GM12878 (cell line): ENCODE data around the gene MGRN1. TPM values are rescaled to one million over a fixed set of nuclear protein-coding genes. Genes with fewer than 3 reads are reported as not detected.

Experiments used
- ATAC-seq: fragments of 200-7000 bp; cut with Tn5 transposase; 3 replicates; pipeline ENCODE4 v1.9.1; 2020; ENCODE audit warnings: mild to moderate bottlenecking, moderate library complexity
- BruUV-seq: library from RNA; stranded (reverse); fragments of 400-500 nt; replicated peaks from 2 replicates; lab custom pipeline; 2021; lab: Mats Ljungman, UMichigan
- CTCF ChIA-PET: fragments of 300-600 bp; sonication (Branson Sonifier 250); formaldehyde crosslinking; extraction: SDS; loops from one replicate; lab custom pipeline; 2021; ENCODE audit warnings: inconsistent platforms; lab: Yijun Ruan, JAX
- POLR2A ChIA-PET: fragments of 350-600 bp; formaldehyde crosslinking; extraction: SDS; loops from one replicate; lab custom pipeline; 2021; ENCODE audit warnings: inconsistent platforms; lab: Charles Lee
- RAD21 ChIA-PET: fragments of 300-600 bp; sonication (Branson Sonifier 250); formaldehyde crosslinking; loops from one replicate; lab custom pipeline; 2023; ENCODE audit warnings: antibody characterized with exemption; ENCODE audit not compliant: unreplicated experiment; lab: Charles Lee
- SMC1A ChIA-PET: fragments of 300-600 bp; sonication (Branson Sonifier 250); formaldehyde crosslinking; loops from one replicate; lab custom pipeline; 2023; ENCODE audit not compliant: unreplicated experiment, uncharacterized antibody; lab: Charles Lee
- DNase-seq: peaks from one replicate; pipeline ENCODE4 v3.0.0-alpha.2; 2011; ENCODE audit warnings: low read depth, low spot score
- FAIRE-seq: peaks from 3 replicates; lab custom pipeline; 2011; peaks lifted over from hg19 to GRCh38; lab: Jason Lieb, UNC
- H2AFZ ChIP-seq: 2 replicates; pipeline ENCODE4 v1.6.0; 2011; ENCODE audit warnings: low read depth, low read length, control low read depth; ENCODE audit not compliant: control insufficient read depth
- H3K27ac ChIP-seq: 2 replicates; pipeline ENCODE4 v1.5.1; 2011; ENCODE audit warnings: control low read depth; ENCODE audit not compliant: control insufficient read depth, insufficient read depth
- H3K27me3 ChIP-seq, 2 experiments: replicated peaks in 1 of 2; 2 replicates each; pipeline versions ENCODE4 v1.6.0 to v1.6.1; 2011; ENCODE audit warnings: low read length in 1 of 2; ENCODE audit not compliant: control insufficient read depth in 2 of 2, insufficient read depth in 2 of 2
- H3K36me3 ChIP-seq, 2 experiments: 2 replicates each; pipeline ENCODE4 v1.5.1; 2011; ENCODE audit warnings: low read length in 1 of 2; ENCODE audit not compliant: control insufficient read depth in 2 of 2, insufficient read depth in 2 of 2
- H3K4me1 ChIP-seq: 2 replicates; pipeline ENCODE4 v1.6.1; 2011; ENCODE audit warnings: mild to moderate bottlenecking, low read length, moderate library complexity, mixed read lengths; ENCODE audit not compliant: control insufficient read depth, insufficient read depth
- H3K4me2 ChIP-seq: 2 replicates; pipeline ENCODE4 v1.6.0; 2011; ENCODE audit warnings: control low read depth; ENCODE audit not compliant: control insufficient read depth, insufficient read depth
- H3K4me3 ChIP-seq: fragments of 200-600 bp; sonication (generic); 2 replicates; pipeline ENCODE4 v1.5.1; 2016
- H3K79me2 ChIP-seq: 2 replicates; pipeline ENCODE4 v1.6.0; 2011; ENCODE audit warnings: low read length; ENCODE audit not compliant: control insufficient read depth, insufficient read depth
- H3K9ac ChIP-seq: 2 replicates; pipeline ENCODE4 v1.8.0; 2011; ENCODE audit warnings: low read length, control low read depth, mixed read lengths; ENCODE audit not compliant: control insufficient read depth, insufficient read depth
- H3K9me3 ChIP-seq: replicated peaks from 3 replicates; pipeline ENCODE4 v1.5.1; 2011; ENCODE audit warnings: mild to moderate bottlenecking, low read length; ENCODE audit not compliant: control insufficient read depth, insufficient read depth
- H4K20me1 ChIP-seq: 2 replicates; pipeline ENCODE4 v1.6.0; 2011; ENCODE audit not compliant: control insufficient read depth, insufficient read depth
- ATF3 ChIP-seq: IDR thresholded peaks from 2 replicates; pipeline ENCODE4 v1.6.1; 2011; ENCODE audit warnings: low read depth, mild to moderate bottlenecking, low read length, moderate library complexity, borderline replicate concordance; ENCODE audit errors: extremely low read depth
- CBX3 ChIP-seq: fragments of 200-600 bp; sonication (generic); IDR thresholded peaks from 2 replicates; pipeline ENCODE4 v1.6.1; 2016; ENCODE audit warnings: low read depth, borderline replicate concordance
- CREB1 ChIP-seq: IDR thresholded peaks from 2 replicates; pipeline ENCODE4 v1.6.1; 2012; ENCODE audit warnings: low read depth, mild to moderate bottlenecking, inconsistent platforms
- FOS ChIP-seq: IDR thresholded peaks from 3 replicates; pipeline ENCODE4 v1.6.1; 2011; ENCODE audit warnings: borderline replicate concordance; ENCODE audit not compliant: insufficient read length; ENCODE audit errors: extremely low read depth
- GATAD2B ChIP-seq: fragments of 450-650 bp; conservative IDR thresholded peaks from 2 replicates; pipeline ENCODE4 v1.6.1; 2017; ENCODE audit warnings: low read depth, mild to moderate bottlenecking, moderate library complexity
- HDGF ChIP-seq: fragments of 450-650 bp; IDR thresholded peaks from 2 replicates; pipeline ENCODE4 v1.6.1; 2016; ENCODE audit warnings: antibody characterized with exemption
- JUND ChIP-seq: IDR thresholded peaks from 2 replicates; pipeline ENCODE4 v1.6.1; 2012; ENCODE audit warnings: low read depth, mild to moderate bottlenecking, low read length, improper control_type of control experiment, moderate library complexity
- NFYA ChIP-seq: IDR thresholded peaks from 2 replicates; pipeline ENCODE4 v1.6.1; 2011; ENCODE audit warnings: low read depth, mild to moderate bottlenecking, low read length, improper control_type of control experiment, borderline replicate concordance
- RCOR1 ChIP-seq: conservative IDR thresholded peaks from 2 replicates; pipeline ENCODE4 v1.6.1; 2012; ENCODE audit warnings: low read depth, low read length, improper control_type of control experiment
- SIN3A ChIP-seq: IDR thresholded peaks from 2 replicates; pipeline ENCODE4 v1.6.1; 2012; ENCODE audit warnings: low read depth, low read length, improper control_type of control experiment
- SUZ12 ChIP-seq: fragments of 200-600 bp; sonication (generic); IDR thresholded peaks from one replicate; pipeline ENCODE4 v1.6.1; 2018; ENCODE audit warnings: antibody characterized with exemption, mild to moderate bottlenecking; ENCODE audit not compliant: unreplicated experiment
- YY1 ChIP-seq: IDR thresholded peaks from 2 replicates; pipeline ENCODE4 v1.6.1; 2011; ENCODE audit warnings: low read depth, mild to moderate bottlenecking, low read length
- ZNF217 ChIP-seq: fragments of 450-650 bp; IDR thresholded peaks from 2 replicates; pipeline ENCODE4 v1.6.1; 2017; ENCODE audit warnings: antibody characterized with exemption, mild to moderate bottlenecking
- ZNF592 ChIP-seq: fragments of 450-650 bp; IDR thresholded peaks from 2 replicates; pipeline ENCODE4 v1.6.1; 2017; ENCODE audit warnings: mild to moderate bottlenecking, moderate library complexity
- WGBS: methylation state at CpG from one replicate; pipeline ENCODE4 v1.1.6; 2016; ENCODE audit warnings: low lambda C conversion rate; ENCODE audit not compliant: insufficient replicate concordance, insufficient coverage; ENCODE audit errors: missing lambda C conversion rate; 5-methylcytosine and 5-hydroxymethylcytosine counted together
- in situ Hi-C: fragments of 300-500 bp; cut with MboI; formaldehyde crosslinking; loops from 9 replicates; pipeline ENCODE4 v1.14.3; 2018; ENCODE audit warnings: mixed read lengths
- intact Hi-C: fragments of 100-400 bp; cut with micrococcal nuclease; formaldehyde crosslinking; loops from one replicate; pipeline ENCODE4 v1.14.2; 2022; ENCODE audit not compliant: unreplicated experiment
- polyA plus RNA-seq, 11 experiments: library from polyadenylated mRNA; depleted of rRNA in 4 of 11; unstranded in 6 of 11; stranded (reverse) in 5 of 11; fragments of >200 nt; fragmentation: Nextera tagmentation in 4 of 11; fragmentation: Illumina TruSeq in 1 of 11; extraction: Ambion mirVana in 4 of 11; extraction: Trizol in 1 of 11; gene quantifications; 1 replicate in 1 of 11; 2 replicates in 10 of 11; pipeline versions ENCODE4 v1.2.1 to v1.2.3, GENCODE V29; 2011 to 2016; ENCODE audit warnings: inconsistent platforms in 2 of 11, missing spikeins in 2 of 11, low read depth in 1 of 11
- total RNA-seq, 4 experiments: library from RNA; depleted of rRNA in 3 of 4; stranded (reverse); fragments of >200 nt in 3 of 4; fragmentation: Illumina TruSeq in 1 of 4; extraction: Trizol in 1 of 4; gene quantifications; 2 replicates each; pipeline versions ENCODE4 v1.2.1 to v1.2.3, GENCODE V29; 2013 to 2021
- TF ChIP-seq, protein P1 (sequence below): fragments of 450-650 bp; formaldehyde crosslinking; IDR thresholded peaks from 2 replicates; pipeline ENCODE4 v1.5.0; 2022; ENCODE audit warnings: mild to moderate bottlenecking, missing genetic modification characterization

The MGRN1 gene
- total and polyA plus RNA-seq, 10 of the 15 experiments (the other 5 are each of a cell fraction or from before 2014, with no cell fraction given), result 0.35 to 86.7 (median 14.6) TPM

DNA sequence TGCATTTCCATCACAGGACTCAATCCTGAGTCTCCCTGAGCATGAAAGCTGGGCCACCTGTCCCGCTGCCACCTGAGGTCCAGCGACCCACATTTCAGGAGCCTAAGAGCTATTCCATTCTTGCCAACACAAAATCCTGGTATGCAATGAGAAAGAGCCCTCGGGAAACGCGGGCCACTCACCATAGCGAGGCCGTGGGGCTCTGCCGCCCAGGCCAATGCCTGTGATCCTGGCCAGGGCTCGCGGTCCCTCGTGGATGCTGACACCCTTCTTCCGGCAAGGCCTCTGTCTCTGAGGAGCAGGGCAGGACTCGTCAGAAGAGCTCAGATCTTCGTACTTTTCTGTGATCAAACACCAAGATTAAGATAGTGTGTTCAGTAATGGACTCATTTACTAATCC is 80.3 kb downstream of the MGRN1 start (continued):
- no peak for TF ChIP-seq ZNF592
- no peak for TF ChIP-seq YY1
- no peak for TF ChIP-seq ZNF217

DNA sequence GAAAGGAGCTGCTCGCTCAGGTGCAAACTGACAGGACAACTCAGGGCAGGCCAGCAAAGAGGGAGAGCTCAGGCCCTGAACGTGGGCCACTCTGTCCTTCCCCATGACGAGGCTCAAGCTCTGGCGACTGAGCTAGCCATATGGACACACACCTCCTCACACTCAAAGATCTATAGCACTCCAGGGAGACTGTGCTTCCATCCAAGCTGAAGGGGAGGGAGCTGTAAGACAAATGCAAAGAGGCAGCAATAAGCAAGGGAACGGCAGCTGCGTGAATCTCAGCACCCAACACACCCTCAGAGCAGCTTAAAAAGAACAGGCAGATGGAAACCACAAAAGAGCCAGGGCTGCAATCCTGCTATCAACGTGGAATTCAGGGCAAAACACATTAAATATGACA is 82.2 kb downstream of the MGRN1 start:
- H3K4me1 ChIP-seq, result no peaks in the 10 kb centered on the region
- TF ChIP-seq, protein P1, sequence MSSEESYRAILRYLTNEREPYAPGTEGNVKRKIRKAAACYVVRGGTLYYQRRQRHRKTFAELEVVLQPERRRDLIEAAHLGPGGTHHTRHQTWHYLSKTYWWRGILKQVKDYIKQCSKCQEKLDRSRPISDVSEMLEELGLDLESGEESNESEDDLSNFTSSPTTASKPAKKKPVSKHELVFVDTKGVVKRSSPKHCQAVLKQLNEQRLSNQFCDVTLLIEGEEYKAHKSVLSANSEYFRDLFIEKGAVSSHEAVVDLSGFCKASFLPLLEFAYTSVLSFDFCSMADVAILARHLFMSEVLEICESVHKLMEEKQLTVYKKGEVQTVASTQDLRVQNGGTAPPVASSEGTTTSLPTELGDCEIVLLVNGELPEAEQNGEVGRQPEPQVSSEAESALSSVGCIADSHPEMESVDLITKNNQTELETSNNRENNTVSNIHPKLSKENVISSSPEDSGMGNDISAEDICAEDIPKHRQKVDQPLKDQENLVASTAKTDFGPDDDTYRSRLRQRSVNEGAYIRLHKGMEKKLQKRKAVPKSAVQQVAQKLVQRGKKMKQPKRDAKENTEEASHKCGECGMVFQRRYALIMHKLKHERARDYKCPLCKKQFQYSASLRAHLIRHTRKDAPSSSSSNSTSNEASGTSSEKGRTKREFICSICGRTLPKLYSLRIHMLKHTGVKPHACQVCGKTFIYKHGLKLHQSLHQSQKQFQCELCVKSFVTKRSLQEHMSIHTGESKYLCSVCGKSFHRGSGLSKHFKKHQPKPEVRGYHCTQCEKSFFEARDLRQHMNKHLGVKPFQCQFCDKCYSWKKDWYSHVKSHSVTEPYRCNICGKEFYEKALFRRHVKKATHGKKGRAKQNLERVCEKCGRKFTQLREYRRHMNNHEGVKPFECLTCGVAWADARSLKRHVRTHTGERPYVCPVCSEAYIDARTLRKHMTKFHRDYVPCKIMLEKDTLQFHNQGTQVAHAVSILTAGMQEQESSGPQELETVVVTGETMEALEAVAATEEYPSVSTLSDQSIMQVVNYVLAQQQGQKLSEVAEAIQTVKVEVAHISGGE (CRISPR knock-in tag), result no peak
- TF ChIP-seq NFYA, result no peak
- TF ChIP-seq CBX3, result no peak
- TF ChIP-seq RCOR1, result no peak
- no peak for TF ChIP-seq SIN3A
- TF ChIP-seq HDGF, result no peak
- no peak for TF ChIP-seq SUZ12
- TF ChIP-seq GATAD2B, result no peak
- no peak for TF ChIP-seq CREB1
- TF ChIP-seq ATF3, result no peak
- no peak for TF ChIP-seq JUND
- TF ChIP-seq FOS, result no peak
- WGBS, result 82% methylated on average over 7 of the region's 7 CpGs
- BruUV-seq, result no TSS peak
- H3K79me2 ChIP-seq, result no peaks in the 10 kb centered on the region
- no peaks in the 10 kb centered on the region for H3K9me3 ChIP-seq
- RAD21 ChIA-PET, result no interaction called here
- CTCF ChIA-PET, result no interaction called here
- no peak overlapping the region for H3K4me2 ChIP-seq
- FAIRE-seq (no peak), ATAC-seq (no peak), DNase-seq (no peak)
- no peak overlapping the region for H3K4me3 ChIP-seq
- H4K20me1 ChIP-seq, result no peaks in the 10 kb centered on the region
- in situ Hi-C loops (no loop called here), intact Hi-C loops (no loop called here)
- H2AFZ ChIP-seq, result no peak overlapping the region
- SMC1A ChIA-PET, result interaction anchor here (0.7 kb wide), 1 partner anchor 270 kb away, joined by 3 read pairs; no protein-coding TSS in a partner anchor
- H3K36me3 ChIP-seq, result peaks cover 0 to 8% of the 10 kb centered on the region in 2 experiments; a peak in 3 of 4 replicates
- H3K9ac ChIP-seq, result no peak overlapping the region
- POLR2A ChIA-PET, result no interaction called here
- no peak overlapping the region for H3K27ac ChIP-seq
- no peaks in the 10 kb centered on the region for H3K27me3 ChIP-seq
